ENCODE results near the gene ABCA3.
A peak's percentile ranks its signal among the peaks of the same experiment; 100 is the strongest.

- TF ChIP-seq CTCF (conservative IDR thresholded peaks at IDR 0.05) (no peak; the same call in 1 of the 2 replicates), ZFX (IDR thresholded peaks at IDR 0.05) (peak; percentile 57; the same call in 1 of the 2 replicates)
Observed at GRCh38 chr16:2251296-2252111, 89.0 kb downstream of the ABCA3 start, which contains the start of gene ECI1.

Measured in C4-2B (cell line).